ENCODE measurements around the gene PUM2. TPM values are rescaled to one million over a fixed set of nuclear protein-coding genes. Genes with fewer than 3 reads are reported as not detected.

The PUM2 gene
- total RNA-seq, 1 donor: 88.9 TPM

- Histone ChIP-seq H3K27me3 (ENCODE audit: insufficient read depth, low read length) (peaks cover 45% of the 10 kb centered on the region), H3K9me3 (ENCODE audit: low read depth, low read length) (no peaks in the 10 kb centered on the region), H3K4me3 (ENCODE audit: low read length) (no peak overlapping the region), H3K4me1 (ENCODE audit: insufficient read depth, low read length) (peaks cover 7% of the 10 kb centered on the region)
Observed at GRCh38 chr2:20225294-20226151, 125.1 kb downstream of the PUM2 start.

- H3K4me1 ChIP-seq (ENCODE audit: insufficient read depth, low read length): peaks cover 7% of the 10 kb centered on the region
- H3K4me3 ChIP-seq (ENCODE audit: low read length): no peak within 1 kb of the TSS
- H3K27me3 ChIP-seq (ENCODE audit: insufficient read depth, low read length): peaks cover 45% of the 10 kb centered on the region
- no peaks in the 10 kb centered on the region for H3K9me3 ChIP-seq (ENCODE audit: low read depth, low read length)
Observed at GRCh38 chr2:20224716-20225293, 125.8 kb downstream of the PUM2 start, which contains the start of gene SDC1. SDC1 (minus strand) TSS chr2:20225130; CDS start chr2:20224867, 263 bp downstream.

GRCh38 chr2:20224164-20224715 lies 126.4 kb downstream of the PUM2 start:
- Histone ChIP-seq H3K4me3 (ENCODE audit: low read length) (no peak overlapping the region), H3K4me1 (ENCODE audit: insufficient read depth, low read length) (peaks cover 7% of the 10 kb centered on the region), H3K27me3 (ENCODE audit: insufficient read depth, low read length) (peaks cover 45% of the 10 kb centered on the region), H3K9me3 (ENCODE audit: low read depth, low read length) (no peaks in the 10 kb centered on the region)

GRCh38 chr2:20223407-20224163 lies 127.1 kb downstream of the PUM2 start:
- Histone ChIP-seq H3K27me3 (ENCODE audit: insufficient read depth, low read length) (peaks cover 41% of the 10 kb centered on the region), H3K4me1 (ENCODE audit: insufficient read depth, low read length) (peaks cover 7% of the 10 kb centered on the region), H3K4me3 (ENCODE audit: low read length) (no peak overlapping the region), H3K9me3 (ENCODE audit: low read depth, low read length) (no peaks in the 10 kb centered on the region)

GRCh38 chr2:20222769-20223406 lies 127.8 kb downstream of the PUM2 start:
- peaks cover 40% of the 10 kb centered on the region for H3K27me3 ChIP-seq (ENCODE audit: insufficient read depth, low read length)
- H3K4me3 ChIP-seq (ENCODE audit: low read length): no peak overlapping the region
- H3K4me1 ChIP-seq (ENCODE audit: insufficient read depth, low read length): peaks cover 7% of the 10 kb centered on the region
- no peaks in the 10 kb centered on the region for H3K9me3 ChIP-seq (ENCODE audit: low read depth, low read length)

GRCh38 chr2:20222014-20222768 lies 128.5 kb downstream of the PUM2 start:
- Histone ChIP-seq H3K4me3 (ENCODE audit: low read length) (no peak overlapping the region), H3K9me3 (ENCODE audit: low read depth, low read length) (no peaks in the 10 kb centered on the region), H3K27me3 (ENCODE audit: insufficient read depth, low read length) (peaks cover 34% of the 10 kb centered on the region), H3K4me1 (ENCODE audit: insufficient read depth, low read length) (peaks cover 7% of the 10 kb centered on the region)

GRCh38 chr2:20221555-20221973 lies 129.1 kb downstream of the PUM2 start:
- no peak overlapping the region for H3K4me3 ChIP-seq (ENCODE audit: low read length)

GRCh38 chr2:20220806-20221554 lies 129.7 kb downstream of the PUM2 start:
- peaks cover 29% of the 10 kb centered on the region for H3K27me3 ChIP-seq (ENCODE audit: insufficient read depth, low read length)
- no peak overlapping the region for H3K4me3 ChIP-seq (ENCODE audit: low read length)
- H3K4me1 ChIP-seq (ENCODE audit: insufficient read depth, low read length): peaks cover 7% of the 10 kb centered on the region
- H3K9me3 ChIP-seq (ENCODE audit: low read depth, low read length): no peaks in the 10 kb centered on the region

More at GRCh38 chr2:20221555-20221973, 129.1 kb downstream of the PUM2 start:
- Histone ChIP-seq H3K27me3 (ENCODE audit: insufficient read depth, low read length) (peaks cover 34% of the 10 kb centered on the region), H3K9me3 (ENCODE audit: low read depth, low read length) (no peaks in the 10 kb centered on the region), H3K4me1 (ENCODE audit: insufficient read depth, low read length) (peaks cover 7% of the 10 kb centered on the region)

GRCh38 chr2:20219763-20220380 lies 130.8 kb downstream of the PUM2 start:
- Histone ChIP-seq H3K4me3 (ENCODE audit: low read length) (no peak overlapping the region), H3K9me3 (ENCODE audit: low read depth, low read length) (no peaks in the 10 kb centered on the region), H3K27me3 (ENCODE audit: insufficient read depth, low read length) (peaks cover 22% of the 10 kb centered on the region), H3K4me1 (ENCODE audit: insufficient read depth, low read length) (peaks cover 7% of the 10 kb centered on the region)

GRCh38 chr2:20218331-20219320 lies 132.0 kb downstream of the PUM2 start:
- H3K4me1 ChIP-seq (ENCODE audit: insufficient read depth, low read length): peaks cover 4% of the 10 kb centered on the region
- no peak overlapping the region for H3K4me3 ChIP-seq (ENCODE audit: low read length)
- H3K9me3 ChIP-seq (ENCODE audit: low read depth, low read length): no peaks in the 10 kb centered on the region
- peaks cover 19% of the 10 kb centered on the region for H3K27me3 ChIP-seq (ENCODE audit: insufficient read depth, low read length)

GRCh38 chr2:20217041-20217970 lies 133.3 kb downstream of the PUM2 start:
- Histone ChIP-seq H3K9me3 (ENCODE audit: low read depth, low read length) (no peaks in the 10 kb centered on the region), H3K4me1 (ENCODE audit: insufficient read depth, low read length) (no peaks in the 10 kb centered on the region), H3K27me3 (ENCODE audit: insufficient read depth, low read length) (peaks cover 9% of the 10 kb centered on the region), H3K4me3 (ENCODE audit: low read length) (no peak overlapping the region)

Data from mononuclear cell (primary cell).